IPS-15b (cell line): ENCODE results near the gene HEATR9.
"Not testable (repeated sequence)": the region's sequence is repeated elsewhere in the genome, so short reads cannot be mapped to it uniquely, and the experiment has no call there.

ENCODE experiments used
- H3K27me3 ChIP-seq: one replicate; pipeline ENCODE4 v1.6.1; 2013; ENCODE audit warnings: low read length; ENCODE audit not compliant: control insufficient read depth, insufficient read depth
- H3K36me3 ChIP-seq: one replicate; pipeline ENCODE4 v1.6.1; 2013; ENCODE audit warnings: low read length; ENCODE audit not compliant: control insufficient read depth, insufficient read depth
- H3K4me1 ChIP-seq: one replicate; pipeline ENCODE4 v1.6.1; 2013; ENCODE audit warnings: mild to moderate bottlenecking, low read length; ENCODE audit not compliant: control insufficient read depth, insufficient read depth
- H3K4me3 ChIP-seq: one replicate; pipeline ENCODE4 v1.5.1; 2013; ENCODE audit warnings: low read depth, low read length
- H3K9ac ChIP-seq: one replicate; pipeline ENCODE4 v1.6.1; 2013; ENCODE audit warnings: low read depth, mild to moderate bottlenecking, low read length
- H3K9me3 ChIP-seq: one replicate; pipeline ENCODE4 v1.6.1; 2013; ENCODE audit warnings: mild to moderate bottlenecking, low read length; ENCODE audit not compliant: control insufficient read depth, insufficient read depth

HEATR9 gene

GRCh38 chr17:35906191-35906925 lies 37.7 kb upstream of the HEATR9 start:
- no peak overlapping the region for H3K4me3 ChIP-seq
- H3K36me3 ChIP-seq = no peaks in the 10 kb centered on the region
- no peaks in the 10 kb centered on the region for H3K27me3 ChIP-seq
- no peaks in the 10 kb centered on the region for H3K9me3 ChIP-seq
- H3K9ac ChIP-seq = no peak overlapping the region
- H3K4me1 ChIP-seq = no peaks in the 10 kb centered on the region

- Histone ChIP-seq H3K9me3 (no peaks in the 10 kb centered on the region), H3K27me3 (no peaks in the 10 kb centered on the region), H3K4me3 (no peak overlapping the region), H3K4me1 (no peaks in the 10 kb centered on the region), H3K9ac (no peak overlapping the region), H3K36me3 (no peaks in the 10 kb centered on the region)
Measured at GRCh38 chr17:35903451-35903850, 34.8 kb upstream of the HEATR9 start.

GRCh38 chr17:35901631-35902175 lies 33.0 kb upstream of the HEATR9 start:
- Histone ChIP-seq H3K9ac (no peak overlapping the region), H3K9me3 (no peaks in the 10 kb centered on the region), H3K27me3 (no peaks in the 10 kb centered on the region), H3K36me3 (no peaks in the 10 kb centered on the region), H3K4me1 (no peaks in the 10 kb centered on the region), H3K4me3 (no peak overlapping the region)

- Histone ChIP-seq H3K9me3 (no peaks in the 10 kb centered on the region), H3K36me3 (no peaks in the 10 kb centered on the region), H3K9ac (no peak overlapping the region), H3K27me3 (no peaks in the 10 kb centered on the region), H3K4me3 (no peak overlapping the region), H3K4me1 (no peaks in the 10 kb centered on the region)
Measured at GRCh38 chr17:35900708-35901480, 32.2 kb upstream of the HEATR9 start.

- Histone ChIP-seq H3K4me3 (no peak overlapping the region), H3K4me1 (no peaks in the 10 kb centered on the region), H3K9ac (no peak overlapping the region), H3K27me3 (no peaks in the 10 kb centered on the region), H3K9me3 (no peaks in the 10 kb centered on the region), H3K36me3 (no peaks in the 10 kb centered on the region)
Measured at GRCh38 chr17:35900280-35900679, 31.6 kb upstream of the HEATR9 start.

- Histone ChIP-seq H3K9ac (no peak overlapping the region), H3K9me3 (no peaks in the 10 kb centered on the region), H3K27me3 (no peaks in the 10 kb centered on the region), H3K4me1 (no peaks in the 10 kb centered on the region), H3K4me3 (no peak overlapping the region), H3K36me3 (no peaks in the 10 kb centered on the region)
Measured at GRCh38 chr17:35898283-35899070, 29.8 kb upstream of the HEATR9 start.

- not testable (repeated sequence) for H3K9ac ChIP-seq, H3K4me1 ChIP-seq, H3K9me3 ChIP-seq, H3K4me3 ChIP-seq, H3K36me3 ChIP-seq, H3K27me3 ChIP-seq
Measured at GRCh38 chr17:35897772-35898171, 29.1 kb upstream of the HEATR9 start.

GRCh38 chr17:35895636-35896587 lies 27.2 kb upstream of the HEATR9 start:
- H3K36me3 ChIP-seq = no peaks in the 10 kb centered on the region
- no peak overlapping the region for H3K9ac ChIP-seq
- peaks cover 3% of the 10 kb centered on the region for H3K4me1 ChIP-seq
- H3K27me3 ChIP-seq = no peaks in the 10 kb centered on the region
- no peaks in the 10 kb centered on the region for H3K9me3 ChIP-seq
- no peak overlapping the region for H3K4me3 ChIP-seq

- no peak overlapping the region for H3K4me3 ChIP-seq
- H3K9me3 ChIP-seq = no peaks in the 10 kb centered on the region
- no peaks in the 10 kb centered on the region for H3K27me3 ChIP-seq
- no peaks in the 10 kb centered on the region for H3K36me3 ChIP-seq
- peaks cover 9% of the 10 kb centered on the region for H3K4me1 ChIP-seq
- H3K9ac ChIP-seq = no peak overlapping the region
Measured at GRCh38 chr17:35894206-35894605, 25.5 kb upstream of the HEATR9 start.

GRCh38 chr17:35893751-35894150 lies 25.1 kb upstream of the HEATR9 start:
- Histone ChIP-seq H3K36me3 (no peaks in the 10 kb centered on the region), H3K4me3 (no peak overlapping the region), H3K9me3 (no peaks in the 10 kb centered on the region), H3K27me3 (no peaks in the 10 kb centered on the region), H3K4me1 (peaks cover 9% of the 10 kb centered on the region), H3K9ac (no peak overlapping the region)
